GM23338 (cell line): ENCODE data around the gene MIB2.

Source experiments
- CTCF ChIP-seq, 2 experiments: fragments of 200-600 bp in 1 of 2; sonication (generic) in 1 of 2; conservative IDR thresholded peaks; 2 replicates each; pipeline versions ENCODE4 v1.5.1 to v1.6.1; 2016 to 2017; ENCODE audit warnings: antibody characterized with exemption in 2 of 2, low read depth in 2 of 2, mild to moderate bottlenecking in 2 of 2, moderate library complexity in 1 of 2
- ETS1 ChIP-seq: IDR thresholded peaks from 2 replicates; pipeline ENCODE4 v1.6.1; 2016; ENCODE audit warnings: antibody characterized with exemption
- EZH2 ChIP-seq: fragments of 200-600 bp; sonication (generic); IDR thresholded peaks from one replicate; pipeline ENCODE4 v1.8.0; 2017; ENCODE audit warnings: antibody characterized with exemption, mild to moderate bottlenecking, low read depth; ENCODE audit not compliant: unreplicated experiment
- POLR2AphosphoS5 ChIP-seq: IDR thresholded peaks from 2 replicates; pipeline ENCODE4 v1.6.1; 2016; ENCODE audit warnings: antibody characterized with exemption, low read depth
- REST ChIP-seq: IDR thresholded peaks from one replicate; pipeline ENCODE4 v1.6.1; 2018; ENCODE audit warnings: antibody characterized with exemption; ENCODE audit not compliant: unreplicated experiment

GRCh38 chr1:1671365-1672119, 56.2 kb downstream of the MIB2 start:
- no peak for TF ChIP-seq CTCF (conservative IDR thresholded peaks at IDR 0.05; ENCODE audit: low read depth in 2 of 2)
- no peak for TF ChIP-seq ETS1
- no peak for TF ChIP-seq EZH2
- no peak for TF ChIP-seq REST
- no peak for TF ChIP-seq POLR2AphosphoS5
